PC-9 (cell line): ENCODE results near the gene CDAN1. TPM values are rescaled to one million over a fixed set of nuclear protein-coding genes. Genes with fewer than 3 reads are reported as not detected.
"Not testable (repeated sequence)": the region's sequence is repeated elsewhere in the genome, so short reads cannot be mapped to it uniquely, and the experiment has no call there.

Experiments used
- BruUV-seq: library from RNA; stranded (reverse); fragments of 400-500 nt; replicated peaks from 2 replicates; lab custom pipeline; 2021; lab: Mats Ljungman, UMichigan
- CTCF ChIA-PET: fragments of 300-600 bp; sonication (Branson Sonifier 250); formaldehyde crosslinking; loops from one replicate; lab custom pipeline; 2022; ENCODE audit warnings: antibody characterized with exemption; lab: Charles Lee
- POLR2A ChIA-PET: fragments of 300-600 bp; sonication (Branson Sonifier 250); formaldehyde crosslinking; loops from one replicate; lab custom pipeline; 2022; ENCODE audit warnings: antibody characterized with exemption; ENCODE audit not compliant: unreplicated experiment; lab: Charles Lee
- DNase-seq, 2 experiments: peaks; one replicate each; pipeline versions ENCODE4 v3.0.0 to v3.0.0-alpha.2; 2015 to 2022; ENCODE audit warnings: mixed read lengths in 1 of 2
- H2AFZ ChIP-seq: fragments of 200-600 bp; sonication (generic); 2 replicates; pipeline ENCODE4 v1.8.1; 2017; ENCODE audit warnings: antibody characterized with exemption
- H3F3A ChIP-seq: fragments of 200-600 bp; sonication (generic); 2 replicates; pipeline ENCODE4 v1.8.1; 2017; ENCODE audit warnings: antibody characterized with exemption, mild to moderate bottlenecking, low read depth; ENCODE audit not compliant: insufficient read depth
- H3K27ac ChIP-seq: fragments of 200-600 bp; sonication (generic); 2 replicates; pipeline ENCODE4 v1.6.1; 2016; ENCODE audit warnings: mixed run types
- H3K27me3 ChIP-seq: fragments of 200-600 bp; sonication (generic); 2 replicates; pipeline ENCODE4 v1.6.1; 2016; ENCODE audit warnings: low read depth, mixed run types; ENCODE audit not compliant: insufficient read depth
- H3K36me3 ChIP-seq: fragments of 200-600 bp; sonication (generic); 2 replicates; pipeline ENCODE4 v1.6.1; 2016; ENCODE audit warnings: low read depth, mixed run types
- H3K4me1 ChIP-seq: fragments of 200-600 bp; sonication (generic); replicated peaks from 2 replicates; pipeline ENCODE4 v1.6.1; 2016; ENCODE audit warnings: mixed run types; ENCODE audit not compliant: insufficient read depth
- H3K4me2 ChIP-seq: fragments of 200-600 bp; sonication (generic); 2 replicates; pipeline ENCODE4 v1.6.1; 2017; ENCODE audit warnings: mixed run types
- H3K4me3 ChIP-seq: fragments of 200-600 bp; sonication (generic); 2 replicates; pipeline ENCODE4 v1.6.1; 2016; ENCODE audit warnings: mixed run types
- H3K79me2 ChIP-seq: fragments of 200-600 bp; sonication (generic); 2 replicates; pipeline ENCODE4 v1.6.1; 2017; ENCODE audit warnings: low read depth, mixed run types
- H3K9me2 ChIP-seq: fragments of 200-600 bp; sonication (generic); 2 replicates; pipeline ENCODE4 v1.8.1; 2017; ENCODE audit warnings: mild to moderate bottlenecking; ENCODE audit not compliant: insufficient read depth
- H3K9me3 ChIP-seq: fragments of 200-600 bp; sonication (generic); 2 replicates; pipeline ENCODE4 v1.8.1; 2016; ENCODE audit warnings: low read depth; ENCODE audit not compliant: insufficient read depth
- H4K20me1 ChIP-seq: fragments of 200-600 bp; sonication (generic); 2 replicates; pipeline ENCODE4 v1.8.1; 2017; ENCODE audit not compliant: insufficient read depth
- CTCF ChIP-seq: fragments of 200-600 bp; sonication (generic); conservative IDR thresholded peaks from 2 replicates; pipeline ENCODE4 v1.6.1; 2017; ENCODE audit warnings: mixed run types, antibody characterized with exemption, mild to moderate bottlenecking, moderate library complexity
- EZH2 ChIP-seq: fragments of 200-600 bp; sonication (generic); IDR thresholded peaks from 2 replicates; pipeline ENCODE4 v1.8.0; 2017; ENCODE audit warnings: antibody characterized with exemption, low read depth
- intact Hi-C: fragments of 100-400 bp; cut with micrococcal nuclease; formaldehyde crosslinking; loops from one replicate; pipeline ENCODE4 v1.10.0; 2022; ENCODE audit not compliant: unreplicated experiment
- total RNA-seq: library from RNA; stranded (reverse); gene quantifications from 2 replicates; pipeline ENCODE4 v1.2.3, GENCODE V29; 2021

Gene CDAN1
- total RNA-seq, 1 experiment from 2014 or later = 23.4 TPM

GRCh38 chr15:42772901-42773300, 36.0 kb upstream of the CDAN1 start:
- Histone ChIP-seq H3K36me3 (no peaks in the 10 kb centered on the region), H2AFZ (no peak overlapping the region), H3K4me2 (no peak overlapping the region), H3K79me2 (no peaks in the 10 kb centered on the region), H3K9me3 (no peaks in the 10 kb centered on the region), H4K20me1 (no peaks in the 10 kb centered on the region), H3K27me3 (no peaks in the 10 kb centered on the region), H3K9me2 (no peaks in the 10 kb centered on the region), H3K4me1 (no peaks in the 10 kb centered on the region), H3K4me3 (no peak overlapping the region), H3K27ac (no peak overlapping the region), H3F3A (no peaks in the 10 kb centered on the region)
- ChIA-PET CTCF (no interaction called here), POLR2A (no interaction called here)
- intact Hi-C loops = no loop called here
- TF ChIP-seq EZH2 = no peak
- no peak for TF ChIP-seq CTCF
- no TSS peak for BruUV-seq
- no peak for DNase-seq

GRCh38 chr15:42772144-42772543, 35.2 kb upstream of the CDAN1 start:
- Histone ChIP-seq H3K4me3 (no peak overlapping the region), H3F3A (no peaks in the 10 kb centered on the region), H2AFZ (no peak overlapping the region), H3K9me2 (no peaks in the 10 kb centered on the region), H3K27me3 (no peaks in the 10 kb centered on the region), H3K9me3 (no peaks in the 10 kb centered on the region), H4K20me1 (no peaks in the 10 kb centered on the region), H3K4me2 (no peak overlapping the region), H3K79me2 (no peaks in the 10 kb centered on the region), H3K4me1 (no peaks in the 10 kb centered on the region), H3K27ac (no peak overlapping the region), H3K36me3 (no peaks in the 10 kb centered on the region)
- no TSS peak for BruUV-seq
- ChIA-PET POLR2A (interaction anchor here (0.5 kb wide), 1 partner anchor 9 kb away, joined by 3 read pairs; no protein-coding TSS in a partner anchor), CTCF (no interaction called here)
- no peak for DNase-seq
- no peak for TF ChIP-seq CTCF
- TF ChIP-seq EZH2 = no peak
- intact Hi-C loops = no loop called here

DNA sequence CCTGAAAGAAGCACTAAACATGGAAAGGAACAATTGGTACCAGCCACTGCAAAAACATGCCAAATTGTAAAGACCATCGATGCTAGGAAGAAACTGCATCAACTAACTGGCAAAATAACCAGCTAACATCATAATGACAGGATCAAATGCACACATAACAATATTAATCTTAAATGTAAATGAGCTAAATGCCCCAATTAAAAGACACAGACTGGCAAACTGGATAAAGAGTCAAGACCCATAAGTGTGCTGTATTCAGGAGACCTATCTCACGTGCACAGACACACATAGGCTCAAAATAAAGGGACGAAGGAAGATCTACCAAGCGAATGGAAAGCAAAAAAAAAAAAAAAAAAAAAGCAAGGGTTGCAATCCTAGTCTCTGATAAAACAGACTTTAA, 29.2 kb upstream of the CDAN1 start:
- H3K4me1 ChIP-seq, DNase-seq, H3K9me2 ChIP-seq, H2AFZ ChIP-seq, POLR2A ChIA-PET, H3K4me2 ChIP-seq, H3K27ac ChIP-seq, BruUV-seq, H3F3A ChIP-seq, H3K27me3 ChIP-seq, H3K4me3 ChIP-seq, H3K79me2 ChIP-seq, intact Hi-C loops, H4K20me1 ChIP-seq, H3K9me3 ChIP-seq, CTCF ChIA-PET, H3K36me3 ChIP-seq: not testable (repeated sequence)

DNA sequence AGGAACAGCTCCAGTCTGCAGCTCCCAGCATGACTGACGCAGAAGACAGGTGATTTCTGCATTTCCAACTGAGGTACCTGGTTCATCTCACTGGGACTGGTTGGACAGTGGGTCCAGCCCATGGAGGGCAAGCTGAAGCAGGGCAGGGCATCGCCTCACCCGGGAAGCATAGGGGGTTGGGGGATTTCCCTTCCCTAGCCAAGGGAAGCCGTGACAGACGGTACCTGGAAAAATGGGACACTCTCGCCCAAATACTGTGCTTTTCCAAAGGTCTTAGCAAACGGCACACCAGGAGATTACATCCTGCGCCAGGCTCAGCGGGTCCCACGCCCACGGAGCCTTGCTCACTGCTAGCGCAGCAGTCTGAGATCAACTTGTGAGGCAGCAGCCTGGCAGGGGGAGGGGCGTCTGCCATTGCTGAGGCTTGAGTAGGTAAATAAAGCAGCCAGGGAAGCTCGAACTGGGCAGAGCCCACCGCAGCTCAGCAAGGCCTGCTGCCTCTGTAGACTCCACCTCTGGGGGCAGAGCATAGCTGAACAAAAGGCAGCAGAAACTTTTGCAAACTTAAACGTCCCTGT, 27.3 kb upstream of the CDAN1 start:
- BruUV-seq, intact Hi-C loops, H4K20me1 ChIP-seq, CTCF ChIA-PET, H3K79me2 ChIP-seq, H3K9me2 ChIP-seq, POLR2A ChIA-PET, H3F3A ChIP-seq, H3K27me3 ChIP-seq, DNase-seq, H3K4me3 ChIP-seq, H3K4me1 ChIP-seq, H3K36me3 ChIP-seq, H3K4me2 ChIP-seq, H3K27ac ChIP-seq, H2AFZ ChIP-seq: not testable (repeated sequence)
- peaks cover 13% of the 10 kb centered on the region; the same call in 1 of the 2 replicates for H3K9me3 ChIP-seq

DNA sequence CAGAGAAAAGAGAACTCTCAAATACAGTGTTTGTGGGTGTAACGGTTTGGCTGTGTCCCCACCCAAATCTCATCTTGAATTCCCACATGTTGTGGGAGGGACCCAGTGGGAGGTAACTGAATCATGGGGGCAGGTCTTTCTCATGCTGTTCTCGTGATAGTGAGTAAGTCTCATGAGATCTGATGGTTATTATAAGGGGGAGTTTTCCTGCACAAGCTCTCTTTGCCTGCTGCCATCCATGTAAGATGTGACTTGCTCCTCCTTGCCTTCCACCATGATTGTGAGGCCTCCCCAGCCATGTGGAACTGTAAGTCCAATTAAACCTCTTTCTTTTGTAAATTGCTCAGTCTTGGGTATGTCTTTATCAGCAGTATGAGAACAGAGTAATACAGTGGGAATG, 24.9 kb upstream of the CDAN1 start:
- H2AFZ ChIP-seq, H3F3A ChIP-seq, H3K4me1 ChIP-seq, H3K27me3 ChIP-seq, intact Hi-C loops, H3K4me2 ChIP-seq, H3K27ac ChIP-seq, POLR2A ChIA-PET, H3K4me3 ChIP-seq, H4K20me1 ChIP-seq, DNase-seq, BruUV-seq, H3K36me3 ChIP-seq, H3K79me2 ChIP-seq, H3K9me2 ChIP-seq, CTCF ChIA-PET: not testable (repeated sequence)
- H3K9me3 ChIP-seq = peaks cover 13% of the 10 kb centered on the region; the same call in 1 of the 2 replicates
